Measurements from ENCODE around the gene SAPCD2. TPM values are rescaled to one million over a fixed set of nuclear protein-coding genes. Genes with fewer than 3 reads are reported as not detected.
"Not testable (repeated sequence)": the region's sequence is repeated elsewhere in the genome, so short reads cannot be mapped to it uniquely, and the experiment has no call there.

SAPCD2 gene
- total RNA-seq, 1 experiment from 2014 or later, result 76.4 TPM

- DNase-seq (ENCODE audit: low spot score), result no peak
These were observed 5.5 kb downstream of the SAPCD2 start for GRCh38 chr9:137064880-137065164.

- peak; percentile 71 for DNase-seq (ENCODE audit: low spot score)
These were observed 6.1 kb downstream of the SAPCD2 start for GRCh38 chr9:137064027-137064879.

- no peak for DNase-seq (ENCODE audit: low spot score)
These were observed 6.9 kb downstream of the SAPCD2 start for GRCh38 chr9:137063311-137064026.

- not testable (repeated sequence) for DNase-seq (ENCODE audit: low spot score)
These were observed 7.6 kb downstream of the SAPCD2 start for GRCh38 chr9:137062798-137063197.

GRCh38 chr9:137062384-137062783, 8.0 kb downstream of the SAPCD2 start:
- no peak for DNase-seq (ENCODE audit: low spot score)

- no peak for DNase-seq (ENCODE audit: low spot score)
These were observed 11.7 kb downstream of the SAPCD2 start for GRCh38 chr9:137058521-137059234.

GRCh38 chr9:137057545-137057944, 12.8 kb downstream of the SAPCD2 start:
- no peak for DNase-seq (ENCODE audit: low spot score)

GRCh38 chr9:137056739-137057415, 13.5 kb downstream of the SAPCD2 start:
- no peak for DNase-seq (ENCODE audit: low spot score)

GRCh38 chr9:137055385-137056364, 14.7 kb downstream of the SAPCD2 start:
- peak; percentile 80 for DNase-seq (ENCODE audit: low spot score)

GRCh38 chr9:137054932-137055384, 15.4 kb downstream of the SAPCD2 start:
- DNase-seq (ENCODE audit: low spot score), result no peak

- DNase-seq (ENCODE audit: low spot score), result no peak
These were observed 16.1 kb downstream of the SAPCD2 start, which contains the start of gene ENTPD2 for GRCh38 chr9:137053944-137054931. Gene ENTPD2 (minus strand): TSS chr9:137054061. CDS start chr9:137053997, 64 bp downstream.

GRCh38 chr9:137052998-137053943, 17.1 kb downstream of the SAPCD2 start:
- no peak for DNase-seq (ENCODE audit: low spot score)

GRCh38 chr9:137052293-137052692, 18.1 kb downstream of the SAPCD2 start:
- no peak for DNase-seq (ENCODE audit: low spot score)

GRCh38 chr9:137051145-137051724, 19.1 kb downstream of the SAPCD2 start:
- DNase-seq (ENCODE audit: low spot score), result peak; percentile 68

GRCh38 chr9:137050570-137050969, 19.8 kb downstream of the SAPCD2 start:
- DNase-seq (ENCODE audit: low spot score), result no peak

GRCh38 chr9:137049544-137050449, 20.6 kb downstream of the SAPCD2 start:
- DNase-seq (ENCODE audit: low spot score), result peak; percentile 68

All from A172 (cell line).